GM12878 (cell line): ENCODE data around the gene TAF4. TPM values are rescaled to one million over a fixed set of nuclear protein-coding genes. Genes with fewer than 3 reads are reported as not detected.

Experiments used
- CEBPB ChIP-seq, 2 experiments: fragments of 150-350 bp in 1 of 2; IDR thresholded peaks; 2 replicates each; pipeline ENCODE4 v1.6.1; 2012 to 2014; ENCODE audit warnings: low read depth in 2 of 2, low read length in 2 of 2, borderline replicate concordance in 1 of 2, inconsistent platforms in 1 of 2
- DPF2 ChIP-seq: fragments of 450-650 bp; IDR thresholded peaks from 2 replicates; pipeline ENCODE4 v1.6.1; 2017; ENCODE audit warnings: mild to moderate bottlenecking
- E2F4 ChIP-seq: IDR thresholded peaks from 2 replicates; pipeline ENCODE4 v1.6.1; 2012; ENCODE audit warnings: low read depth, low read length, improper control_type of control experiment
- MYC ChIP-seq: IDR thresholded peaks from 2 replicates; pipeline ENCODE4 v1.6.1; 2011; ENCODE audit warnings: mild to moderate bottlenecking, low read length, moderate library complexity, inconsistent platforms; ENCODE audit not compliant: insufficient read depth, insufficient replicate concordance, insufficient read length, severe bottlenecking
- PBX3 ChIP-seq: IDR thresholded peaks from 2 replicates; pipeline ENCODE4 v1.6.1; 2011; ENCODE audit warnings: mild to moderate bottlenecking, low read depth, low read length, moderate library complexity; ENCODE audit not compliant: insufficient replicate concordance
- ZNF687 ChIP-seq: fragments of 450-650 bp; IDR thresholded peaks from 2 replicates; pipeline ENCODE4 v1.6.1; 2017; ENCODE audit warnings: mild to moderate bottlenecking, moderate library complexity
- polyA plus RNA-seq, 11 experiments: library from polyadenylated mRNA; depleted of rRNA in 4 of 11; unstranded in 6 of 11; stranded (reverse) in 5 of 11; fragments of >200 nt; fragmentation: Nextera tagmentation in 4 of 11; fragmentation: Illumina TruSeq in 1 of 11; extraction: Ambion mirVana in 4 of 11; extraction: Trizol in 1 of 11; gene quantifications; 1 replicate in 1 of 11; 2 replicates in 10 of 11; pipeline versions ENCODE4 v1.2.1 to v1.2.3, GENCODE V29; 2011 to 2016; ENCODE audit warnings: inconsistent platforms in 2 of 11, missing spikeins in 2 of 11, low read depth in 1 of 11
- total RNA-seq, 4 experiments: library from RNA; depleted of rRNA in 3 of 4; stranded (reverse); fragments of >200 nt in 3 of 4; fragmentation: Illumina TruSeq in 1 of 4; extraction: Trizol in 1 of 4; gene quantifications; 2 replicates each; pipeline versions ENCODE4 v1.2.1 to v1.2.3, GENCODE V29; 2013 to 2021

The TAF4 gene
- total and polyA plus RNA-seq, 10 of the 15 experiments (the other 5 are each of a cell fraction or from before 2014, with no cell fraction given), result 0.39 to 16.9 (median 3.4) TPM

- TF ChIP-seq PBX3 (no peak), ZNF687 (no peak), DPF2 (no peak), CEBPB (IDR thresholded peaks at IDR 0.05; ENCODE audit: borderline replicate concordance in 1 of 2, low read depth in 2 of 2, low read length in 2 of 2) (no peak), E2F4 (no peak), MYC (no peak)
Observed at GRCh38 chr20:62052336-62052841, 13.3 kb downstream of the TAF4 start (continued).
